Measurements from ENCODE around the gene TPCN1.

TPCN1 gene

DNA sequence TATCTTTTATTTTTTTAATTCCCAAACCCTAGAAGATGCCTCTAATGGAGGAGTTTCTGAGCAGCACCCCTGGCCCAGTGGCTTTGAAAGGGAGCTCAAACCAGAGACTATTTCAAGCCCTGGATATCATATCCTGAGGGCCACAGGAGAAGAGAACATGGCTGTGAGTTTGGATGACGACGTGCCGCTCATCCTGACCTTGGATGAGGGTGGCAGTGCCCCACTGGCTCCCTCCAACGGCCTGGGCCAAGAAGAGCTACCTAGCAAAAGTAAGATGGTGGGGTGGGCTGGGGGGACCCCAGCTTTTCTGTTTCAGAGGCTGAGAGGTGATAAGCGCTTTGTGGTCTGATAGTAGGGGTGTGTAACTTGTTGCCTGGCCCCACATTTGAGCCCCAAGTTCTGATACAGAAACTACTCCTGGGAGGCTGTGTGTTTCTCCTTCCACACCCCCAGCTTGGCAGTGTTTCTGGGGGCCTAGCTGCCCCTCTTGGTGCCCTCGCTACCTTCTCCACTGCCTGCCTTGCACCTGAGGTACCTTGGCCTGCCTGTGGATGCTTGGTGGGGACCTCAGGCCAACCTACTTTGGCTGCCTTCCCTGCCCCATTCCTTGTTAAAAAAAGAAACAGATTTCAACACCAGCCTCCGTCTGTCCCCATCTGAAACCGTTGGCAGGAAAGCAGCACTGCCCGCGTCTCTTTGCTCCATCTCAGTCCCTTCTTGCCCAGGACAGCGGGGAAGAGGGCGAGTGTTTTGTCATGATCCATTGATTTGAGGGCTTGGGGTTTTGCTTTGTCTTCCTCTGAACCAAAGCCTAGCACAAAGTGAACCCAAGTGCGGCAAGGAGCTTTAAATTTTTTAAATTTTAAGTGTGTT is 5.7 kb downstream of the TPCN1 start:
- FAIRE-seq, result no peak

DNA sequence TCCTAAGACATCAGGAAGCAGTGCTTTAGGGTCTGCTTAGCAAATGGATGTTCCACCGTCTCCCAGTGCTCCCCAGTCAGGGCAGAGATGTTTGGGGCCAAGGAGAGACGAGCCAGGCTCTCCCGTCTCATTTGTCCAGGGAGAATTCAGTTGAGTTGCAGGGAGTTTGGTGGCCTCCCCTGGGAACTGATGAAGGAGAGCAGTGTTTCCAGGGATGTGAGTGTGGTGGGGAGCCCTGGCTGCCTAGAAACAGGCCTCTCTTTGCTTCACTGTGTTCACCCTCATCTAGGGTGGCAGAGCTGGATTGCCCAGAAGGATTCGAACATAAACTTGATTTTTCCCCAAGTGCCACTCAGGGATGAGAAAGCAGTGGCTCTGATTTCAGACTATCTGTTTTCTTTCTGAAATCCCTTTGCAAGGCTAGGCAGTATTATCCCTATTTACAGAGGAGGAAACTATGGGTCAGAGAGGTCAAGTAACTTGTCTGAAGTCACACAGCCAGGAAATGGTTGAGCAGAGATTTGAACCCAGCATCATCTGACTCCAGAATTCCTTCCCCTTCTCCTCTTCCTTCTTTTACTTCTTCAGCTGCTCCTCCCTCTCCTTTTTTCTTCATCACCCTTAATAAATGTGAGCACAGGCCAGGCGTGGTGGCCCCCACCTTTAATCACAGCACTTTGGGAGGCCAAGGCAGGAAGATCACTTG is 6.6 kb downstream of the TPCN1 start:
- no peak for FAIRE-seq

DNA sequence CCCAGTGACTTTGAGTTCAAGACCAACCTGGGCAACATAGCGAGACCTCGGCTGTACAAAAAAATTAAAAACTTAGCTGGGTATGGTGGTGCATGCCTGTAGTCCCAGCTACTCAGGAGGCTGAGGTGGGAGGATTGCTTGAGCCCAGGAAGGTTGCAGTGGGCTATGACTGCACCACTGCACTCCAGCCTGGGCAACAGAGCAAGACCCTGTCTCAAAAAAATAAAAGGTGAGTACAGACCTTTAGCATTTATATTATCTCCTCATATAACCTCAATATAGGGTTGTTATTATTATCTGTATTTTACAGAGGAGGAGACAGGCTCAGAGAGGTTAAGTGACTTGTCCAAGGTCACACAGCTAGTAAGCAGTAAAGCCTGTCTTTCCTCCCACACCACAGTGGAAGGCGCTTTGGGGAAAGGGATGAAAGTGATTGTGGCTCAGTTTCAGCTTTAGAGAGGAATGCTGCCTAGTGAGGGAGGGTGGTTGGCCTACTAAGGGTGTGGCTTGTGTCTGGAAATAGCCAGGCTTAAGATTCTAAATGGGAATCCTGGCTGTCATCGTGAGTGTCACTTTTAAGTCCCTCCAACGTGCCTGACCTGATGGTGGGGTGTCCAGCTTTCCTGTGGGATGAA is 7.2 kb downstream of the TPCN1 start:
- no peak for FAIRE-seq

DNA sequence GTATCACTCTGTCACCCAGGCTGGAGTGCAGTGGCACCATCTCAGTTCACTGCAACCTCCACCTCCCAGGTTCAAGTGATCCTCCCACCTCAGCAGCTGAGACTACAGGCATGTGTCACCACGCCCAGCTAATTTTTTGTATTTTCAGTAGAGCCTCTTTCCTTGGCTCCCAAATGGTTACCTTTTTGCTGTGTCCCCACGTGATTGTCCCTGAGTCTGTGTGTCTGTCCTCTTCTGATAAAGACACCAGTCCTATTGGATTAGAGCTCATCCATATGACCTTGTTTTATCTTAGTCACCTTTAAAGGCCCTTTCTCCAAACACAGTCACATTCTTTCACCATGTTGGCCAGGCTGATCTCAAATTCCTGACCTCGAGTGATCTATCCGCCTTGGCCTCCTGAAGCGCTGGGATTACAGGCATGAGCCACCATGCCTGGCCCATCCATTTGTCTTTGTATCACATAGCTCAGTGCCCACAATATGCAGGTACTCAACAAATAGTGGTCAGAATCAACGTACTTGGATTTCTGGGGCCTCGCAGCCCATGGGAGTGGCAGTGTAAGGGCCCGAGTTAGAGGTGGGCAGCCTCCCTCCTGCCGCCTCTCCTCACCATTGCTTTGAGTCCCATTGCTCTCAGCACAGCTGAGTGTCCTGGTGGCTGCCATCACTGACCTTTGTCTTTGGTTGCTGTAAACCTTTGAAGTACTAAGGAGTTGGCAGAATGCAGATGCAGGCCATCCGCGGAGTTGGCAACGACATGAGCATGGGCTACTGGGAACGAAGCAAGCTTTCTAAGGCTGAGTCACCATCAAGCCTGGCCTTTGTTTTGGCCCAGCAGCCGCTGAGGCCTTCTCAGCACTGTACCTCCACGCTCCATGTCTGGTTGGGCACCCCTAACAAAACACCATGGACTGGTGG is 9.3 kb downstream of the TPCN1 start:
- no peak for FAIRE-seq

GRCh38 chr12:113231235-113232088 is 10.2 kb downstream of the TPCN1 start:
- no peak for FAIRE-seq

- FAIRE-seq, result no peak
Measured at GRCh38 chr12:113232089-113232839, 11.0 kb downstream of the TPCN1 start.

- FAIRE-seq, result no peak
Measured at GRCh38 chr12:113232840-113233585, 11.7 kb downstream of the TPCN1 start.

- FAIRE-seq, result no peak
Measured at GRCh38 chr12:113233967-113234366, 12.7 kb downstream of the TPCN1 start.

- FAIRE-seq, result no peak
Measured at GRCh38 chr12:113234483-113234882, 13.2 kb downstream of the TPCN1 start.

DNA sequence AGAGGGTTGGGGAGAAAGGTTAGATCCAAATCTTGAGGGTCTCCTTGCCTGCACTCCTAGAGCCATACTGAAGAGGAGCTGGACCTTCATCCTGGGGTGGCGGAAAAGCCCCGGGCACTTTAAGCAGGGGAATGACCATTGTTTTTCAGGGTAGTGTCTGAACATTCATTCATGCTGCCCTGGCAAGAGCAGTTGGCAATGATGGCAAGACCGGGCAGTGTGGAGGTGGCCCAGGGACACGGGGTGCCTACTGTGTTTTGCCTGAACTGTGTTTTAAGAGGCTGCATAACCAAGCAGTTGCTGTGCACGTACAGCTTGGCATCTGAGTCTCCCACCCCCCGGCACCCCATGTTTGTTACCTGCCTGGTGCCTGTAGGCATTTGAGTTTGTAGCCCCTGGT is 14.7 kb downstream of the TPCN1 start:
- FAIRE-seq, result no peak

- no peak for FAIRE-seq
Measured at GRCh38 chr12:113236539-113237399, 15.5 kb downstream of the TPCN1 start.

DNA sequence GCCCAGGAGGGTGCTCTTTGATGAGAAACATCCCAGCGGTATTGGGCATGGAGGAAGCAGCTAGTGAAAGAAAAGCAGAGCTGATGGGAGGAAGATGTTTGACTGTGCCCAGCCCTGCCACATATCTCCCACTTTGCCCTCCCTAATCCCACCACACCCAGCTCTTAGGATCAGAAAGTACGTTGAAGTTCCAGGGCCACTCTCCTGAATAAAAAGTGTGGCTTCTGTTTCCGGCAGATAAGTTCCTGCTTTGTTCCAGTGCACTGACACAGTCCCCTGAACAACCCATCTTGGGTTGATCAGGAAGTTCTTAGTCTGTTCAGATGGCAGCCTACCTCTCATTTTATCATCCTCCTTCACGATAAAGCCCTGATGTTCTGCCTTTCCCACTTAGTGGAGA is 16.5 kb downstream of the TPCN1 start:
- FAIRE-seq, result no peak

DNA sequence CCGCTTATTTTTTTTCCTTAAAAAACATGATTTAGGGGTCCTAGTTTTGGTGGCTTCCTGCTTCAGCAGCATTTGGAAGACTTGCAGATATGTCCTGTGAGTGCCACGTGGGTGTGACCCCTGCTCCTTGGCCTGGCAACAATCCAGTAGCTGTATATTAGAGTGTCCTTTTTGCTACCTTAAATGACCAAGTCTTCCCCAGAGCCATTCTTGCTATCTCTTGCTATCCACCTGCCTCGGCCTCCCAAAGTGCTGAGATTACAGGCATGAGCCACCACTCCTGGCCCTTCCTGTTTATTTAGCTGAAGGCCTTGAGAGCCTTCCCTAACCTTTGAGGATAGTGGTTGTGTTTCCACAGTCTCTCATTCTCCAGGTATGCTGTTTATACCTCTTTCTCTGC is 17.0 kb downstream of the TPCN1 start:
- FAIRE-seq, result no peak

GRCh38 chr12:113239288-113239771 is 18.1 kb downstream of the TPCN1 start:
- no peak for FAIRE-seq

DNA sequence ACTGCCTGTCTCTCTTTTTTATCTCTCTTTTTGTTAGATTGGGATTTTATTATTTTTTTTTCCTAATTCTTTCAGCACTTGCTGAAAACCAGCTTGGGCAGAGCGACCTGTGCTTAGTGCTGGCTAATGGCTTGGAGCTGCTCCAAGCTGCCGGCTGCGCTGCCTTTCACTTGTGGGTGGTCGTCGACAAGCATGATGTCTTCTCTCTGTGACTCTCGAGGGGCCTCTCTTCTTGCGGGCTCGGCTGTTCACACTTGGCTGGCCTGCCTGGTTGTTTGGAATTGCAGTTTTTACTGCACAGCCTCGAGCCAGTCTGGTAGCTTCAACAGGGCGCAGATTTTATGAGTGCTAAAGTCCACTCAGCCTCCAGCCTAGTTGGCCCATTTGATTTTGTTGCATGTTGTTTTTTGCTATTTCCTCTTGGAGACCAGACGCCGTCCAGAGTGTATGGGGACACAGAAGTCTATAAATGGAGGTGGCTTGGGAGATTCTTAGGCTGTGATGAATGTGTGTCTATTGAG is 18.6 kb downstream of the TPCN1 start:
- FAIRE-seq, result no peak

- FAIRE-seq, result no peak
Measured at GRCh38 chr12:113240395-113240794, 19.1 kb downstream of the TPCN1 start.

- no peak for FAIRE-seq
Measured at GRCh38 chr12:113241191-113242025, 20.1 kb downstream of the TPCN1 start.

- FAIRE-seq, result no peak
Measured at GRCh38 chr12:113242026-113242418, 20.8 kb downstream of the TPCN1 start.

All from endometrium (tissue), 2 donors.